Immature natural killer cell (primary cell): Measurements from ENCODE around the gene RAB3A. TPM values are rescaled to one million over a fixed set of nuclear protein-coding genes. Genes with fewer than 3 reads are reported as not detected.
"Not testable (repeated sequence)": the region's sequence is repeated elsewhere in the genome, so short reads cannot be mapped to it uniquely, and the experiment has no call there.

Experiments used
- DNase-seq, 3 donors: peaks; one replicate each; pipeline ENCODE4 v3.0.0; 2022; ENCODE audit warnings: mixed read lengths in 1 of 3
- H3K27ac Mint-ChIP-seq, 6 donors: one replicate each; pipeline ENCODE4 v1.8.0; 2020; ENCODE audit warnings: mixed read lengths in 6 of 6, mild to moderate bottlenecking in 5 of 6, inconsistent platforms in 4 of 6, moderate library complexity in 3 of 6
- H3K27me3 Mint-ChIP-seq, 3 donors: one replicate each; pipeline ENCODE4 v1.8.0; 2020 to 2021; ENCODE audit warnings: low read depth in 3 of 3, mild to moderate bottlenecking in 3 of 3, mixed read lengths in 3 of 3, moderate library complexity in 3 of 3, inconsistent platforms in 1 of 3
- H3K36me3 Mint-ChIP-seq, 3 donors: one replicate each; pipeline ENCODE4 v1.8.0; 2020; ENCODE audit warnings: mixed read lengths in 3 of 3, inconsistent platforms in 2 of 3, mild to moderate bottlenecking in 2 of 3
- H3K4me1 Mint-ChIP-seq, 2 donors: one replicate each; pipeline ENCODE4 v1.8.0; 2020; ENCODE audit warnings: inconsistent platforms in 2 of 2, mild to moderate bottlenecking in 2 of 2, mixed read lengths in 2 of 2, moderate library complexity in 1 of 2
- H3K4me3 Mint-ChIP-seq, 5 donors: one replicate each; pipeline ENCODE4 v1.8.0; 2020; ENCODE audit warnings: mild to moderate bottlenecking in 5 of 5, mixed read lengths in 5 of 5, inconsistent platforms in 3 of 5, moderate library complexity in 3 of 5
- H3K9me3 Mint-ChIP-seq, 6 donors: one replicate each; pipeline ENCODE4 v1.8.0; 2020; ENCODE audit warnings: mild to moderate bottlenecking in 6 of 6, mixed read lengths in 6 of 6, inconsistent platforms in 4 of 6, moderate library complexity in 3 of 6
- polyA plus RNA-seq, 3 donors: library from polyadenylated mRNA; unstranded; fragments of 300-500 nt; fragmentation: Illumina TruSeq; gene quantifications; one replicate each; pipeline ENCODE4 v1.2.3, GENCODE V29; 2021

Gene RAB3A
- polyA plus RNA-seq, 3 donors from 2014 or later: 0.77 to 1.1 (median 1.1) TPM

DNA sequence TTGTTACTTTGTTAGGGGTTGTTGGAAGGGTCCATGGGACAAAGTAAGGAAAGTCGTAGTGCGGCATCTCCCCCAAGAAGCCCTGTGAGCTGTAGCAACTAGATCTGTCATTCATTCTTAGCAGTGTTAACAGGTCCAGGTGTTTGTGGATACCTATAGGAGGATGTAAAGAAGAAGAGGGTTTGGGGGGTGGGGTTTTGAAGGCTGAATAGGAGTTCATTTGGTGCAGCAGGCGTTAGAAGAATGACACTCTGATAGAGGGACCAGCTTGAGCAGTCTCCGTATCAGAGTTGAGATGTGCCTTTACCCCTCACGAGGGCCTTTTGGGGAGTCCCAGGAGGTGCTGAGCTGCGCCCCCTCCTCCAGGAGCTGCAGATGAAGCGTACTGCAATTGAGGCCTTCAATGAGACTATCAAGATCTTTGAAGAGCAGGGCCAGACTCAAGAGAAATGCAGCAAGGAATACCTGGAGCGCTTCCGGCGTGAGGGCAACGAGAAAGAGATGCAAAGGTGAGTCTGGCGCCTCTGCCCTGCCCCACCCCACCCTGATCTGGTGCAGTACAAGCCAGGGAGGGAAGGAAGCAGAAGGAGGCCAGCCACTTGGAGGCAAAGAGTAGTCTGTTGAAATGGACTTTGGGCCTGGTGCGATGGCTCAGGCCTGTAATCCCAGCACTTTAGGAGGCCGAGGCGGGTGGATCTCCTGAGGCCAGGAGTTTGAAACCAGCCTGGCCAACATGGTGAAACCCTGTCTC is 37.9 kb downstream of the RAB3A start:
- Mint-ChIP-seq H3K27me3 (peaks cover 0 to 3% (median 0%) of the 10 kb centered on the region in 3 donors), H3K36me3 (peaks cover 16 to 22% (median 21%) of the 10 kb centered on the region in 3 donors), H3K9me3 (no peaks in the 10 kb centered on the region)

DNA sequence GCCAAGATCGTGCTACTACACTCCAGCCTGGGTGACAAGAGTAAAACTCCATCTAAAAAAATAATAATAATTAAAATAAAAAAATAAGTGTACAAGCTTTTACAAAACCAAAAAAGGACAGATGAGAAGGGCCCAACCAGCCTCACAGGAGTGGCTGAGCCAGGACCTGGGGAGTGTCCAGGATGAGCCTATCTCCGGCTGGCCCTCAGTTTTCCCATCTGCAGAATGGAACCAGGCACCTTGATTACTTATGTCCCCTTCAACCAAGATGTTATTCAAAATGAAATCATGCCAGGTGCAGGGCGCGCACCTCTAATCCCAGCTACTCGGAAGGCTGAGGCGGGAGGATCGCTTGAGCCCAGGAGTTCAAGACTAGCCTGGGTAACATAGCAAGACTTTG is 39.8 kb downstream of the RAB3A start:
- no peak for DNase-seq
- Mint-ChIP-seq H3K4me1 (peaks cover 17 to 18% of the 10 kb centered on the region in 2 donors), H3K4me3 (no peak overlapping the region), H3K27ac (no peak overlapping the region), H3K36me3 (peaks cover 16 to 21% (median 19%) of the 10 kb centered on the region in 3 donors), H3K9me3 (no peaks in the 10 kb centered on the region), H3K27me3 (peaks cover 0 to 3% (median 0%) of the 10 kb centered on the region in 3 donors)

More for the DNA sequence above, 37.9 kb downstream of the RAB3A start:
- no peak overlapping the region for H3K27ac Mint-ChIP-seq
- no peak overlapping the region for H3K4me3 Mint-ChIP-seq
- no peak for DNase-seq
- peaks cover 11 to 12% of the 10 kb centered on the region in 2 donors for H3K4me1 Mint-ChIP-seq

DNA sequence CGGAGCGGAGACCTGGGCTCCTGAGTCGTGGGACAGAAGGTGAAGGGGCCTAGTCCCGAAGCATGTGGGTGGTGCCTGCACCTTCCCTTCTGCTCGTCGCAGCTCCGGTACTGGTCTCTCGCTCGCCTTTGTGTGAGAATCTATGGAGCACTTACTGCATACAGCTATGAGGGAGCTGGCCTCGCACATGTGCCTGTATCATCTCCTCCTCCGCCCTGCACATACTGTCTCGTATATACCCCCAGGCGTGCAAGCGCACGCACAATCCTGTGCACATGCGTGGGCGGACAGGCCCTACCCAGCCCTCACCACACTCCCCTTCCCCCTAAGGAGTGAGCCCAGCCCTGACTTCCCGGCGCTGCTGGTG is 42.2 kb downstream of the RAB3A start:
- no peaks in the 10 kb centered on the region for H3K27me3 Mint-ChIP-seq
- DNase-seq: no peak
- peak overlapping the region in 2 of 6 donors; percentile 28 to 34 for H3K27ac Mint-ChIP-seq
- H3K36me3 Mint-ChIP-seq: peaks cover 12 to 15% (median 14%) of the 10 kb centered on the region in 3 donors
- peak overlapping the region in 2 of 5 donors; percentile 17 to 71 for H3K4me3 Mint-ChIP-seq
- H3K4me1 Mint-ChIP-seq: peaks cover 12 to 13% of the 10 kb centered on the region in 2 donors
- H3K9me3 Mint-ChIP-seq: no peaks in the 10 kb centered on the region

DNA sequence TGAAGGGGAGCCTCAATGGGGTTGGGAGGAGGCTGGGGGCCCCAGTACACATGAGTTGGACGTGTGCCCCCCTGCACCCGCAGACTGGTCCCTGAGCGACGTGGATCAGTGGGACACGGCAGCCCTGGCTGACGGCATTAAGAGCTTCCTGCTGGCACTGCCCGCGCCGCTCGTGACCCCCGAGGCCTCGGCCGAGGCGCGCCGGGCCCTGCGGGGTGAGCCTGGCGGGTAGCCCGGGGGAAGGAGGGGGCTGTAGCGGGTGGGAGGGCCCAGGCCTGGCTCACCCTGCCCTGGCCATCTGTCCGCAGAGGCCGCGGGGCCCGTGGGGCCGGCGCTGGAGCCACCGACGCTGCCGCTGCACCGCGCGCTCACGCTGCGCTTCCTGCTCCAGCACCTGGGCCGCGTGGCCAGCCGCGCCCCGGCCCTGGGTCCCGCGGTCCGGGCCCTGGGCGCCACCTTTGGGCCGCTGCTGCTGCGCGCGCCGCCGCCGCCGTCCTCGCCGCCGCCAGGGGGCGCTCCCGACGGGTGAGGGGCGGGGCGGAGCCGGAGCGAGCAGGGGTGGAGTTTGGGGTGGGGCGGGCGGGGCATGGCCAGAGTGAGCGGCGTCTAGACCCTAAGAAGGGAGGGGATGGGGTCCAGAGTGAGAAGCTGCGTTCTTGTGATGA is 42.7 kb downstream of the RAB3A start:
- Mint-ChIP-seq H3K36me3 (peaks cover 12 to 14% (median 13%) of the 10 kb centered on the region in 3 donors), H3K27ac (peak overlapping the region in 1 of 6 donors; percentile 28), H3K9me3 (no peaks in the 10 kb centered on the region), H3K4me3 (peak overlapping the region in 4 of 5 donors; percentile 46 to 71 (median 56)), H3K27me3 (no peaks in the 10 kb centered on the region), H3K4me1 (peaks cover 12 to 17% of the 10 kb centered on the region in 2 donors)
- DNase-seq: peak; percentile 84 to 85 (median 84)

DNA sequence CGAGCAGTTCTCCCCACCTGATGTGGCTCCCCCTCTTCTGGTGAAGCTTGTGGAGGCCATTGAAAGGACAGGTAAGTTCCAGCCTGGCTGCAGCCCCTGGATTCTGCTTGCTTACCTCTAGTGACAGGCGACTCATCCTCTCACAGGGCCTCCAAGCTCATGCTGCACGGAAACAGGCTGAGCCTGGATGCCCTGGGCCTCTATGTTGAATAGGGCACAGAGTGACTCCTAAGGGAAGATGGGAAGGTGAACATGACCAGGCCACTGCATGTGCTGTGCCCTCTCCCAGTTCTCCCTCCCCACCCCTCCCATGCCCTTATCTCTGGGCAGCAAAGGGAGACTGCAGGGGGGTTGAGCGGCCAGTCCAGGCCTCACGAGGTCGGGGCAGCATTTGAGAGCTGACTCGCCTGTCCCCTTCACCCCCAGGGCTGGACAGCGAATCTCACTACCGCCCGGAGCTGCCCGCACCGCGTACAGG is 43.3 kb downstream of the RAB3A start:
- Mint-ChIP-seq H3K27ac (peak overlapping the region in 3 of 6 donors; percentile 53 to 65 (median 62)), H3K27me3 (no peaks in the 10 kb centered on the region), H3K4me3 (peak overlapping the region in 4 of 5 donors; percentile 46 to 62 (median 56)), H3K36me3 (peaks cover 6 to 8% (median 7%) of the 10 kb centered on the region in 3 donors), H3K9me3 (no peaks in the 10 kb centered on the region), H3K4me1 (peaks cover 12 to 17% of the 10 kb centered on the region in 2 donors)
- DNase-seq: no peak

DNA sequence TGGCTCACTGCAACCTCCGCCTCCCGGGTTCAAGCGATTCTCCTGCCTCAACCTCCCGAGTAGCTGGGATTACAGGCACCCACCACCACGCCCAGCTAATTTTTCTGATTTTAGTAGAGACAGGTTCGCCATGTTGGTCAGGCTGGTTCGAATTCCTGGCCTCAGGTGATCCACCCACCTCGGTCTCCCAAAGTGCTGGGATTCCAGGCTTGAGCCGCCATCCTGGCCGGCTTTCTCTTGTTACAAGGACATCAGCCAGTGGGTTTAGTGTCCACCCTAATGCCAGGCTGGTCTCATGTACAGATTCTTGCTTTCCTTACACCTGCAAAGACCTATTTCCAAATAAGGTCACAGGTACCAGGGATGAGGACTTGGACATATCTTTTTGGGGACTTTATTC is 44.0 kb downstream of the RAB3A start:
- Mint-ChIP-seq H3K27ac (no peak overlapping the region), H3K36me3 (peaks cover 6 to 7% (median 7%) of the 10 kb centered on the region in 3 donors), H3K27me3 (peaks cover 0 to 2% (median 0%) of the 10 kb centered on the region in 3 donors), H3K4me1 (peaks cover 12 to 19% of the 10 kb centered on the region in 2 donors), H3K9me3 (no peaks in the 10 kb centered on the region), H3K4me3 (peak overlapping the region in 1 of 5 donors; percentile 40)
- no peak for DNase-seq

DNA sequence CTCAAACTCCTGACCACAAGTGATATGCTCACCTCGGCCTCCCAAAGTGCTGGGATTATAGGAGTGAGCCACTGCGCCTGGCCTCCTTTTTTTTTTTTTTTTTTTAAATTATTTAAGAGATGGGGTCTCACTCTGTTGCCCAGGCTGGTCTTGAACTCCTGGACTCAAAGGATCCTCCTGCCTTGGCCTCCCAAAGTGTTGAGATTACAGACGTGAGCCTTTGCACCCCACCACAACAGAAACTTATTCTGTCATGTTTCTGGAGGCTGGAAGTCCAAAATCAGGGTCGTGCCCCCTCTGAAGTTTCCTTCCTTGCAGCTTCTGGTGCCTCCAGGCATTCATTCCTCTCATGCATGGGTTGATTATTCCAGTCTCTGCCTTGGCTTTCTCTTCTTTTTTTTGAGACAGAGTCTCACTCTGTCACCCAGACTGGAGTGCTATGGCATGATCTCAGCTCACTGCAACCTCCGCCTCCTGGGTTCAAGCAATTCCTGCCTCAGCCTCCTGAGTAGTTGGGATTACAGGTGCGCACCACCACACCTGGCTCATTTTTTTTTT is 44.7 kb downstream of the RAB3A start:
- H3K4me1 Mint-ChIP-seq: peaks cover 17 to 24% of the 10 kb centered on the region in 2 donors
- not testable (repeated sequence) for H3K27me3 Mint-ChIP-seq, H3K4me3 Mint-ChIP-seq, H3K9me3 Mint-ChIP-seq, DNase-seq, H3K27ac Mint-ChIP-seq, H3K36me3 Mint-ChIP-seq

DNA sequence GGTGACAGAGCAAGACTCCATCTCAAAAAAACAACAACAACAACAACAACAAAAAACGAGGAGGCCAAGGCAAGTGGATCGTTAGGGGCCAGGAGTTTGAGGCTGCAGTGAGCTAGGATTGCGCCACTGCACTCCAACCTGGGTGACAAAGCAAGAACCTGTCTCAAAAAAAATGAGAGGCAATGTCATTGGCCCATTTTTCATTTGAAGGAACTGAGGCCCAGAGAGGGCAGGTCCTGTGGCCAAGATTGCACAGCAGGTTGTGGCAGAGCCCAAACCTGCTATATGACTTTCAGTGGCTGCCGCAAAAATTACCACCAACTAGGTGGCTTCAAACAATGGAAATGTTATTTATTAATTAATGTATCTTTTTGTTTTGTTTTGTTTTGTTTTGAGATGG is 45.4 kb downstream of the RAB3A start:
- peaks cover 22 to 28% of the 10 kb centered on the region in 2 donors for H3K4me1 Mint-ChIP-seq
- no peak for DNase-seq
- peaks cover 4 to 6% (median 6%) of the 10 kb centered on the region in 3 donors for H3K36me3 Mint-ChIP-seq
- no peak overlapping the region for H3K4me3 Mint-ChIP-seq
- H3K27me3 Mint-ChIP-seq: peaks cover 3 to 9% (median 3%) of the 10 kb centered on the region in 3 donors
- H3K9me3 Mint-ChIP-seq: no peaks in the 10 kb centered on the region
- no peak overlapping the region for H3K27ac Mint-ChIP-seq

DNA sequence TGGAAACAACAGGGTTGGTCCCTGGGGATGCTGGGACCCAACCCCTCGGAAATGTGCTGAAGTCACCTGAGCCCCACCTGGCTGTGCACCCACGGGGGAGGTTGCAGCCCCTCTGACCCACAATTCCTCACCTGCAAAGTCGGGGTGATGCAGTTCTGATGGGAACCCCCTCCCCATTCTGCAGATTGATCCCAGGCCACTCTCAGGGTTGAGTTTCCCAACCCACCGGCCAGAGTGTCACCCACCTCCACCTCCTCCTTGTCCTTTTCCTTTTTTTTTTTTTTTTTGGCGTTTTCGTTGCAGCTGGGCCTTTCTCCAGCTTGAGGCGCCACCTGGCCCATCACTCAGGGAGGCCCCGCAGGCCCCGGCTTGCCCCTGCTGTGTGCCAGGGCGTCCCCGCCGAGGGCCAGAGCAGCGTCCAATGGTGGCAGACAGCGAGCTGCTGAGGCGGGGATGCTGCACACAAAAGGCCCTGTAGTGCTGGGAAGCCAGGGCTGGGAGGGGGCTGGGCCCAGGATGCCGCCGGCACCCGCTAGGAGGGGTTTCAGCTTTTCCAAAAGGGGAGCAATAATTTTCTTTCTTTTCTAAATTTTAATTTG is 46.3 kb downstream of the RAB3A start:
- Mint-ChIP-seq H3K4me3 (no peak overlapping the region), H3K27me3 (peaks cover 6 to 15% (median 8%) of the 10 kb centered on the region in 3 donors), H3K36me3 (no peaks in the 10 kb centered on the region), H3K4me1 (peaks cover 24 to 30% of the 10 kb centered on the region in 2 donors), H3K9me3 (no peaks in the 10 kb centered on the region), H3K27ac (no peak overlapping the region)
- no peak for DNase-seq

DNA sequence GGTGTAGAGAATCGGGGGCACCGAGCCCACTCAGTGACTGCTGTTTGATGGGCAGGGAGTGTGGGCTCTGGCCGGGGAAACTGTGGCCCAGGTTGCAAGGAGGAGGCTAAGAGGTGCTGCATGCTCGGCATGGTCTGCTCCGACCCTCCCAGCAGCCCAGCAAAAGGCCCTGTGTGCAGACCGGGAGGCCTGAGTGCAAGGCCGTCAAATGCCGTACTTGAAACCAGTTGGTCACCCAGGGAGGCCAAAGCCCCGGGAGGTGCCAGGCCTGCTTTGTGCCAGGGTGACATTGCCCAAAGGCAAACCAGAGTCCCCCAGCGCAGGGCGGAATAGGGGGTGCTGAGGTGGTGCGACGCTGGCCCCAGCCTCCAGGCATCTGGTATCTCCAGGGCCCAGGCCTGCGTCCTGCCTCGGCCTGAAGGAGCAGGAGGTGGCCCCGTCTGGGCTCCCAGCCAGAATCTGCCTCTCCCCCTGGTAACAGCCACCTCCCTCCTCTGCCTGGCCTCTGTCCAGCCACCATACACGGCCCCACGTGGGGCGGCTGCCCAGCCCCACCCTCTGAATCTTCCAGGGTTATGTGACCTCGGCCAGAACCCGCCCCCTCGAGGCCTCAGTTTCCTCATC is 46.9 kb downstream of the RAB3A start:
- H3K4me3 Mint-ChIP-seq: no peak overlapping the region
- H3K4me1 Mint-ChIP-seq: peaks cover 31 to 34% of the 10 kb centered on the region in 2 donors
- peaks cover 0 to 4% (median 0%) of the 10 kb centered on the region in 3 donors for H3K36me3 Mint-ChIP-seq

DNA sequence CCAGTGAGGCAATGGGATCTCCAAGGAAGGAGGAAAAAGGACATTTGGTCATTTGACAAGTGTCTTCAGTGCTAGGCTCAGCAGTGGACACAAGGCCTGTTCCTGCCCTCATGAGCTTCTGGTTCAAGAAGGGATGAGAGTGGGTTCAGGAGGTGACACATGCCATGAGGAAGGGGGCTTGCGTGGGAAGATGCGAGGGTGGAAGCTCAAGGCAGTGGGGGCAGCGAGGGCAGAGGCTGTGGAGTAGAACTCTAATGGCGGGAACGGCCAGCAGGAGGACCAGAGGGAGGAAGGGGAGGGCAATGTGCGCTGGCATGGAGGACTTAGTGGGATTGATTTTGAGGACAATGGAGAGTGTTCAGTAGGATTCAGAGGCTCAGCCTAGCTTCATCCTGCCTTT is 47.6 kb downstream of the RAB3A start:
- Mint-ChIP-seq H3K27ac (peak overlapping the region in 2 of 6 donors; percentile 59 to 69), H3K27me3 (peaks cover 11 to 18% (median 12%) of the 10 kb centered on the region in 3 donors), H3K4me3 (no peak overlapping the region), H3K36me3 (peaks cover 0 to 4% (median 0%) of the 10 kb centered on the region in 3 donors), H3K4me1 (peaks cover 31 to 36% of the 10 kb centered on the region in 2 donors), H3K9me3 (no peaks in the 10 kb centered on the region)
- DNase-seq: no peak

More for the DNA sequence above, 46.9 kb downstream of the RAB3A start:
- Mint-ChIP-seq H3K27me3 (peaks cover 11 to 18% (median 12%) of the 10 kb centered on the region in 3 donors), H3K27ac (no peak overlapping the region), H3K9me3 (no peaks in the 10 kb centered on the region)
- DNase-seq: no peak

DNA sequence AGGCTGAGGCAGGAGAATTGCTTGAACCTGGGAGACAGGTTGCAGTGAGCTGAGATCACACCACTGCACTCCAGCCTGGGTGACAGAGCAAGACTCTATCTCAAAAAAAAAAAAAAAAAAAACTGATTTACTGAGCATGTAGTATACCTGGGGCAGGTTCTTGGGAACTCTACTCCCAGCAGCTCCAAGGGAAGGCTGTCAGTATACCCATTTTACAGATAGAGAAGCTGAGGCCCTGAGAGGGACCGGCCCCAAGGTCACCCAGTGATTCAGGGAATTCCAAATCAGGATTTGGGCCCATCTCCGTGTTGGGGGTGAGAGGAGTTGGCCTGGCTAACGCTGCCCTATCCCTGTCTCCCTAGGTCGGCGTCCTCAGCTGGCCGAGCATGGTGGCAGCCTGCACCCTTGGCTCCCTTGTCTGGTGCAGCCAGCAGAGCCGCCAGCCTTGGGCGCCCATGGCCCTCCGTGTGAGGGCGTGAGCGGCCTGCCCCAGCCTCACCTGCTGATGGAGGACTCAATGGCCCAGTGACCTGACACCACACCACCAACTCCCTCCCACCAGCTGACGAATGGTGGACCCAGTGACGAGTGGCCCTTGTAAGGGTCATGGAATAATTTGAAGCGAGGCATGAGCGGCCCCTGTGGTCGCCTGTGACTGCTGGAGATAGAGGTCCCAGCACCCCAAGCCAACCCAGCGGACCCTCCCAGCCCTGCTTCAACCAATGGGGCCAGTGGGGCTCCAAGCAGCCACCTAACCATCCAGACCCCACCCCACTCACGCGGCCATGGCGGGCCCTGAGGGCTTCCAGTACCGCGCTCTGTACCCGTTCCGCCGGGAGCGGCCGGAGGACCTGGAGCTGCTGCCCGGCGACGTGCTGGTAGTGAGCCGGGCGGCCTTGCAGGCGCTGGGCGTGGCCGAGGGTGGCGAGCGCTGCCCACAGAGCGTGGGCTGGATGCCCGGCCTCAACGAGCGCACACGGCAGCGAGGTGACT is 48.5 kb downstream of the RAB3A start:
- peaks cover 0 to 4% (median 0%) of the 10 kb centered on the region in 3 donors for H3K36me3 Mint-ChIP-seq
- H3K4me1 Mint-ChIP-seq: peaks cover 37 to 41% of the 10 kb centered on the region in 2 donors
- no peaks in the 10 kb centered on the region for H3K9me3 Mint-ChIP-seq
- DNase-seq: no peak
- peak overlapping the region in 2 of 5 donors; percentile 3 to 87 for H3K4me3 Mint-ChIP-seq
- H3K27ac Mint-ChIP-seq: peak overlapping the region in 1 of 6 donors; percentile 89
- H3K27me3 Mint-ChIP-seq: peaks cover 11 to 18% (median 12%) of the 10 kb centered on the region in 3 donors
